ENCODE results near the gene OR2L2. TPM values are rescaled to one million over a fixed set of nuclear protein-coding genes. Genes with fewer than 3 reads are reported as not detected.

Gene OR2L2
- total and polyA plus RNA-seq, 10 of the 15 experiments (the other 5 are each of a cell fraction or from before 2014, with no cell fraction given): 0.01 to 0.04 (median 0.03) TPM; not detected in 6

DNA sequence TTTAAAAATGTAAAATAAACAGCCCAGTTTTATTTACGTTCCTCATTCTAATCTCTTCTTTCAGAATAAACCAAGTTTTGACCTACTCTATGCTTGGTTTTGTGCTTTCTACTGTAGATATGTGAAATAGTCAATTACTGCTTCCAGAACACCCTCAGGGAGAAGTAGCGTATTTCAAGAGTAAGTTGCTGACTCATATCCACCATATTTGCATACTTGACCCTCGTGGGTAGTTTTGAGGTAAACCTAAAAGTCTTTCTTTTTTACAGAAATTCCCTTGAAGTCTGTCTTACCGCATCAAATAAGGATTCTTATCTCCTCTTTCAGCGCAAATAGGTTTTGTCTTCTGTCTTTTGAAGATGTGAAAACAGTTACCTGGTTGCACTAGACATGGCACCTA is 15.3 kb downstream of the OR2L2 start (continued):
- TF ChIP-seq, protein P1, sequence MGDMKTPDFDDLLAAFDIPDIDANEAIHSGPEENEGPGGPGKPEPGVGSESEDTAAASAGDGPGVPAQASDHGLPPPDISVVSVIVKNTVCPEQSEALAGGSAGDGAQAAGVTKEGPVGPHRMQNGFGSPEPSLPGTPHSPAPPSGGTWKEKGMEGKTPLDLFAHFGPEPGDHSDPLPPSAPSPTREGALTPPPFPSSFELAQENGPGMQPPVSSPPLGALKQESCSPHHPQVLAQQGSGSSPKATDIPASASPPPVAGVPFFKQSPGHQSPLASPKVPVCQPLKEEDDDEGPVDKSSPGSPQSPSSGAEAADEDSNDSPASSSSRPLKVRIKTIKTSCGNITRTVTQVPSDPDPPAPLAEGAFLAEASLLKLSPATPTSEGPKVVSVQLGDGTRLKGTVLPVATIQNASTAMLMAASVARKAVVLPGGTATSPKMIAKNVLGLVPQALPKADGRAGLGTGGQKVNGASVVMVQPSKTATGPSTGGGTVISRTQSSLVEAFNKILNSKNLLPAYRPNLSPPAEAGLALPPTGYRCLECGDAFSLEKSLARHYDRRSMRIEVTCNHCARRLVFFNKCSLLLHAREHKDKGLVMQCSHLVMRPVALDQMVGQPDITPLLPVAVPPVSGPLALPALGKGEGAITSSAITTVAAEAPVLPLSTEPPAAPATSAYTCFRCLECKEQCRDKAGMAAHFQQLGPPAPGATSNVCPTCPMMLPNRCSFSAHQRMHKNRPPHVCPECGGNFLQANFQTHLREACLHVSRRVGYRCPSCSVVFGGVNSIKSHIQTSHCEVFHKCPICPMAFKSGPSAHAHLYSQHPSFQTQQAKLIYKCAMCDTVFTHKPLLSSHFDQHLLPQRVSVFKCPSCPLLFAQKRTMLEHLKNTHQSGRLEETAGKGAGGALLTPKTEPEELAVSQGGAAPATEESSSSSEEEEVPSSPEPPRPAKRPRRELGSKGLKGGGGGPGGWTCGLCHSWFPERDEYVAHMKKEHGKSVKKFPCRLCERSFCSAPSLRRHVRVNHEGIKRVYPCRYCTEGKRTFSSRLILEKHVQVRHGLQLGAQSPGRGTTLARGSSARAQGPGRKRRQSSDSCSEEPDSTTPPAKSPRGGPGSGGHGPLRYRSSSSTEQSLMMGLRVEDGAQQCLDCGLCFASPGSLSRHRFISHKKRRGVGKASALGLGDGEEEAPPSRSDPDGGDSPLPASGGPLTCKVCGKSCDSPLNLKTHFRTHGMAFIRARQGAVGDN (IDR thresholded peaks at IDR 0.05): no peak

DNA sequence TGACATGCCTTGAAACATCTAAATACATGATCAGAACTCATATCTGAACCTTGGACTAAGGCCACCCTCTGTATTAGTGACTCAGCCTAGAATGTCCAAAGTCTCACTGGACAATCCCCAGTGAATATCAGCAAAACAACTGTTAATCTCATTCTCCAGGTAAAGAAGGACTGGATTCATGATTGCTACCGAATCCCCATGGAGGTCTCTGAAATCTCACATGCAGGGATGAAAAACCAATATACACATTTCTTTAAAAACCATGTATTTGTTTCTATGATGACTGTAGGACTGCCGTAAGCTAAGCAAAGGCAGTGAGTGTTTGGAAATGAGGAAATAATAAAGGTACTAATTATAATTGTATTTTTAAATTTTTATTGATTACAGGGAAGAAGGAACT is 16.7 kb downstream of the OR2L2 start, which contains the start of gene OR2L3:
OR2L3 (plus strand) TSS at position 301 of the 400 bp plus-strand sequence. CDS start 13,846 bp downstream, outside the sequence.
- TF ChIP-seq TCF3 (IDR thresholded peaks at IDR 0.05; ENCODE audit: borderline replicate concordance, insufficient read depth, low read depth, low read length): no peak
- no peak for TF ChIP-seq TARDBP (IDR thresholded peaks at IDR 0.05; ENCODE audit: borderline replicate concordance)
- TF ChIP-seq KAT2A (conservative IDR thresholded peaks at IDR 0.05; ENCODE audit: control insufficient read depth, low read depth, low read length): no peak
- no peak for TF ChIP-seq NR2C2 (IDR thresholded peaks at IDR 0.05; ENCODE audit: borderline replicate concordance, control insufficient read depth, insufficient read length, low read depth)
- no peak for TF ChIP-seq POLR2AphosphoS5 (IDR thresholded peaks at IDR 0.05; ENCODE audit: low read length)
- TF ChIP-seq HDAC6 (IDR thresholded peaks at IDR 0.05; ENCODE audit: unreplicated experiment): no peak
- no peak for TF ChIP-seq FOS (IDR thresholded peaks at IDR 0.05; ENCODE audit: borderline replicate concordance, extremely low read depth, insufficient read length)
- TF ChIP-seq BCL11A (IDR thresholded peaks at IDR 0.05; ENCODE audit: low read depth, low read length): no peak
- TF ChIP-seq MEF2A (IDR thresholded peaks at IDR 0.05; ENCODE audit: insufficient read depth, low read depth, low read length): no peak
- TF ChIP-seq SUZ12 (IDR thresholded peaks at IDR 0.05; ENCODE audit: unreplicated experiment): no peak
- TF ChIP-seq KDM1A (IDR thresholded peaks at IDR 0.05; ENCODE audit: borderline replicate concordance): no peak
- no peak for TF ChIP-seq POLR2AphosphoS2 (IDR thresholded peaks at IDR 0.05; ENCODE audit: low read depth, low read length)
- FAIRE-seq (no peak), ATAC-seq (no peak), DNase-seq (ENCODE audit: low read depth, low spot score) (no peak)
- intact Hi-C loops (cut with micrococcal nuclease; ENCODE audit: unreplicated experiment): no loop called here
- H3K79me2 ChIP-seq (ENCODE audit: control insufficient read depth, insufficient read depth, low read length): no peaks in the 10 kb centered on the region
- no peaks in the 10 kb centered on the region for H4K20me1 ChIP-seq (ENCODE audit: control insufficient read depth, insufficient read depth)
- WGBS (ENCODE audit: insufficient coverage, insufficient replicate concordance, low lambda C conversion rate, missing lambda C conversion rate): 23% methylated on average over 2 of the region's 2 CpGs
- ChIA-PET CTCF (no interaction called here), SMC1A (ENCODE audit: uncharacterized antibody, unreplicated experiment) (no interaction called here), RAD21 (ENCODE audit: unreplicated experiment) (no interaction called here), POLR2A (no interaction called here)
- H2AFZ ChIP-seq (ENCODE audit: control insufficient read depth, low read depth, low read length): no peak within 1 kb of the TSS
- no TSS peak for BruUV-seq (replicated peaks)
- no peaks in the 10 kb centered on the region for H3K36me3 ChIP-seq (ENCODE audit: control insufficient read depth in 2 of 2, insufficient read depth in 2 of 2, low read length in 1 of 2)
- no peaks in the 10 kb centered on the region for H3K27me3 ChIP-seq (replicated peaks in 1 of 2; ENCODE audit: control insufficient read depth in 2 of 2, insufficient read depth in 2 of 2, low read length in 1 of 2)
- no peaks in the 10 kb centered on the region for H3K9me3 ChIP-seq (replicated peaks; ENCODE audit: control insufficient read depth, insufficient read depth, low read length)
- H3K4me3 ChIP-seq: no peak within 1 kb of the TSS
- H3K4me1 ChIP-seq (ENCODE audit: control insufficient read depth, insufficient read depth, low read length): no peaks in the 10 kb centered on the region
- no peak within 1 kb of the TSS for H3K9ac ChIP-seq (ENCODE audit: control insufficient read depth, insufficient read depth, low read length)
- H3K27ac ChIP-seq (ENCODE audit: control insufficient read depth, insufficient read depth): no peak within 1 kb of the TSS
- in situ Hi-C loops (cut with MboI): no loop called here
- H3K4me2 ChIP-seq (ENCODE audit: control insufficient read depth, insufficient read depth): no peak within 1 kb of the TSS

Data from GM12878 (cell line).